Measurements from ENCODE around the gene POU2F3.

DNA sequence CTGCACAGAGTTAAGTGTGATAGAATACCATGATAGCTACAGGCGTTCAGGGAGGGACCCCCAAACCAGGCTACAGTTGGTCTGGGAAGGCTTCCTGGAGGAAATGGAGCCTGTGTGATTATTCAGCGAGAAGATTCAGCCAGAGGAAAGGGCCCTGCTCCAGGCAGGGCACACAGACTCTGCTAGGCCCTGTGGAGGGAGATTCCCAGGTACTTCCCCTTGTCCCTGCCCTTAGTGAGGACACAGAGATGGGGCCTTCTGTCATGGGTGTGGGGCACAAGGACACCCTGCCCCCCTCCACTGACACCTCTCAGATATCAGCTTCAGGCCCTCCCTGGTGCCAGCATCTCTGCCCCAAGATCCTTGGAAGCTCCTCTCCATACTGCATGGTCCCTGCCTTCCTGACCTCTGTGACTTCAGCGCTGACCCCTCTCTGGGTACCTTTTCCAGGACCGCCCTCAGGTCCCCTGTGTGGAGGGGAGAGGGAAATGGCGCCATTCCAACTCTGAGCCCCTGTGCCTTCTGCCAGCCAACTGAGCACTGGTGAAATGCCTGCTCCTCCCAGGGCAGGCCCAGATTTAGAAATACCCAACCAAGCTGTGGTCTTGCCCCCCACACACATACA is 12.6 kb upstream of the POU2F3 start:
- TF ChIP-seq, protein P1, sequence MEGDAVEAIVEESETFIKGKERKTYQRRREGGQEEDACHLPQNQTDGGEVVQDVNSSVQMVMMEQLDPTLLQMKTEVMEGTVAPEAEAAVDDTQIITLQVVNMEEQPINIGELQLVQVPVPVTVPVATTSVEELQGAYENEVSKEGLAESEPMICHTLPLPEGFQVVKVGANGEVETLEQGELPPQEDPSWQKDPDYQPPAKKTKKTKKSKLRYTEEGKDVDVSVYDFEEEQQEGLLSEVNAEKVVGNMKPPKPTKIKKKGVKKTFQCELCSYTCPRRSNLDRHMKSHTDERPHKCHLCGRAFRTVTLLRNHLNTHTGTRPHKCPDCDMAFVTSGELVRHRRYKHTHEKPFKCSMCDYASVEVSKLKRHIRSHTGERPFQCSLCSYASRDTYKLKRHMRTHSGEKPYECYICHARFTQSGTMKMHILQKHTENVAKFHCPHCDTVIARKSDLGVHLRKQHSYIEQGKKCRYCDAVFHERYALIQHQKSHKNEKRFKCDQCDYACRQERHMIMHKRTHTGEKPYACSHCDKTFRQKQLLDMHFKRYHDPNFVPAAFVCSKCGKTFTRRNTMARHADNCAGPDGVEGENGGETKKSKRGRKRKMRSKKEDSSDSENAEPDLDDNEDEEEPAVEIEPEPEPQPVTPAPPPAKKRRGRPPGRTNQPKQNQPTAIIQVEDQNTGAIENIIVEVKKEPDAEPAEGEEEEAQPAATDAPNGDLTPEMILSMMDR (IDR thresholded peaks at IDR 0.05; ENCODE audit: low read length) = no peak
- no peak for TF ChIP-seq EZH2phosphoT487 (IDR thresholded peaks at IDR 0.05; ENCODE audit: low read length)
